WTC11 (cell line): ENCODE data around the gene GPR39.

ENCODE experiments used
- MAX ChIP-seq: sonication (generic); formaldehyde crosslinking; IDR thresholded peaks from 2 replicates; pipeline ENCODE4 v1.8.0; 2022; ENCODE audit warnings: mild to moderate bottlenecking, missing genetic modification reagents
- SP1 ChIP-seq: sonication (generic); formaldehyde crosslinking; conservative IDR thresholded peaks from 2 replicates; pipeline ENCODE4 v1.8.1; 2022; ENCODE audit warnings: missing genetic modification reagents
- TCF7 ChIP-seq: sonication (generic); formaldehyde crosslinking; IDR thresholded peaks from 2 replicates; pipeline ENCODE4 v1.8.0; 2022; ENCODE audit warnings: mild to moderate bottlenecking, low read depth, missing genetic modification reagents, moderate library complexity
- TP53 ChIP-seq: sonication (generic); formaldehyde crosslinking; IDR thresholded peaks from 2 replicates; pipeline ENCODE4 v1.8.1; 2023; ENCODE audit warnings: mild to moderate bottlenecking, missing genetic modification reagents
- ZNF121 ChIP-seq: sonication (generic); formaldehyde crosslinking; IDR thresholded peaks from 2 replicates; pipeline ENCODE4 v1.8.0; 2023; ENCODE audit warnings: missing genetic modification reagents
- ZNF263 ChIP-seq: sonication (generic); formaldehyde crosslinking; IDR thresholded peaks from 2 replicates; pipeline ENCODE4 v1.8.1; 2022; ENCODE audit warnings: low read depth, mild to moderate bottlenecking, moderate library complexity, missing genetic modification reagents
- TF ChIP-seq, protein P1 (sequence below): fragments of 200-600 bp; IDR thresholded peaks from 2 replicates; pipeline ENCODE4 v1.8.0; 2022; ENCODE audit warnings: antibody characterized with exemption
- TF ChIP-seq, protein P2 (sequence below): sonication (generic); formaldehyde crosslinking; IDR thresholded peaks from 2 replicates; pipeline ENCODE4 v1.8.0; 2023; ENCODE audit warnings: mild to moderate bottlenecking, missing genetic modification reagents

DNA sequence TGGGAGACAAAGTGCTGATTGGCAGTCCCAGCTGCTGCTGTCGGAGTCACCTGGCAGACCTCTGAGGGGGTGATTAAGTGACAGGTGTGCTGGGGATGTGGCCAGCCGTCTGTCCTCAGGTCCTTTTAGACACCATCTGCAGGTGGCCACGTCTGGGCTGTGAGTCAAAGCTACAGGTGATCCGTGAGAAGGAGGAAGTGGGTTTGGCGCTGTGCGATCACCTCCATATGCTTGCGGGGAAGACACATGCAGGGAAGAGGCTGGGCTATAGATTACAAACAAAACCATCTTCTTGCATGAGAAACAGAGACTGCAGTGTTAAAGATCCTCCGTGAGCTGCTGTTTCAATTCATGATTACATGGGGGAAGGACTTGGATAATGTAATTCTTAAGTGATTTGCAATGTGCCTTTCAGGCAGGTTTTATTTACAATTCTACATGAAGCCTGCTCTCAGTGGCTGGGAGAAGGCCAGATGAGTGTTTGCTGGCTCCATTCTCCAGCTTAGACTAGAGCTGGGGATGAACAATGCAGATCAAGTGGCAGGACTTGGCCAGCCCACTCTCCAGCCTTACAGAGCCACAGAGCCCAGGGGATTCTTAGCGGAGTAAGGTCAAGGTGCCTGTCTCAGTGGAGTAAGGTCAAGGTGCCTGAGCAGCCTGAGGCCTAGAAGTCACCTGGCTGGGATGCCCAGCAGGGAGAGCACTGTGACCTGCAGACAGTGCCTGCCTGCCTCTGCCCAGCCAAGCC lies 165.6 kb downstream of the GPR39 start:
- no peak for TF ChIP-seq TP53
- TF ChIP-seq SP1 (CRISPR knock-in tag), result no peak
- TF ChIP-seq MAX (CRISPR knock-in tag), result no peak
- no peak for TF ChIP-seq ZNF121
- TF ChIP-seq, protein P1, sequence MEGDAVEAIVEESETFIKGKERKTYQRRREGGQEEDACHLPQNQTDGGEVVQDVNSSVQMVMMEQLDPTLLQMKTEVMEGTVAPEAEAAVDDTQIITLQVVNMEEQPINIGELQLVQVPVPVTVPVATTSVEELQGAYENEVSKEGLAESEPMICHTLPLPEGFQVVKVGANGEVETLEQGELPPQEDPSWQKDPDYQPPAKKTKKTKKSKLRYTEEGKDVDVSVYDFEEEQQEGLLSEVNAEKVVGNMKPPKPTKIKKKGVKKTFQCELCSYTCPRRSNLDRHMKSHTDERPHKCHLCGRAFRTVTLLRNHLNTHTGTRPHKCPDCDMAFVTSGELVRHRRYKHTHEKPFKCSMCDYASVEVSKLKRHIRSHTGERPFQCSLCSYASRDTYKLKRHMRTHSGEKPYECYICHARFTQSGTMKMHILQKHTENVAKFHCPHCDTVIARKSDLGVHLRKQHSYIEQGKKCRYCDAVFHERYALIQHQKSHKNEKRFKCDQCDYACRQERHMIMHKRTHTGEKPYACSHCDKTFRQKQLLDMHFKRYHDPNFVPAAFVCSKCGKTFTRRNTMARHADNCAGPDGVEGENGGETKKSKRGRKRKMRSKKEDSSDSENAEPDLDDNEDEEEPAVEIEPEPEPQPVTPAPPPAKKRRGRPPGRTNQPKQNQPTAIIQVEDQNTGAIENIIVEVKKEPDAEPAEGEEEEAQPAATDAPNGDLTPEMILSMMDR, result no peak
- TF ChIP-seq TCF7, result no peak
- TF ChIP-seq ZNF263, result no peak
- TF ChIP-seq, protein P2, sequence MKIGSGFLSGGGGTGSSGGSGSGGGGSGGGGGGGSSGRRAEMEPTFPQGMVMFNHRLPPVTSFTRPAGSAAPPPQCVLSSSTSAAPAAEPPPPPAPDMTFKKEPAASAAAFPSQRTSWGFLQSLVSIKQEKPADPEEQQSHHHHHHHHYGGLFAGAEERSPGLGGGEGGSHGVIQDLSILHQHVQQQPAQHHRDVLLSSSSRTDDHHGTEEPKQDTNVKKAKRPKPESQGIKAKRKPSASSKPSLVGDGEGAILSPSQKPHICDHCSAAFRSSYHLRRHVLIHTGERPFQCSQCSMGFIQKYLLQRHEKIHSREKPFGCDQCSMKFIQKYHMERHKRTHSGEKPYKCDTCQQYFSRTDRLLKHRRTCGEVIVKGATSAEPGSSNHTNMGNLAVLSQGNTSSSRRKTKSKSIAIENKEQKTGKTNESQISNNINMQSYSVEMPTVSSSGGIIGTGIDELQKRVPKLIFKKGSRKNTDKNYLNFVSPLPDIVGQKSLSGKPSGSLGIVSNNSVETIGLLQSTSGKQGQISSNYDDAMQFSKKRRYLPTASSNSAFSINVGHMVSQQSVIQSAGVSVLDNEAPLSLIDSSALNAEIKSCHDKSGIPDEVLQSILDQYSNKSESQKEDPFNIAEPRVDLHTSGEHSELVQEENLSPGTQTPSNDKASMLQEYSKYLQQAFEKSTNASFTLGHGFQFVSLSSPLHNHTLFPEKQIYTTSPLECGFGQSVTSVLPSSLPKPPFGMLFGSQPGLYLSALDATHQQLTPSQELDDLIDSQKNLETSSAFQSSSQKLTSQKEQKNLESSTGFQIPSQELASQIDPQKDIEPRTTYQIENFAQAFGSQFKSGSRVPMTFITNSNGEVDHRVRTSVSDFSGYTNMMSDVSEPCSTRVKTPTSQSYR (CRISPR knock-in tag), result no peak
